DMS114 treated with DMSO at 0.1 percent for 48 hours (cell line): Measurements from ENCODE around the gene ACTL6B.
"Not testable (repeated sequence)": the region's sequence is repeated elsewhere in the genome, so short reads cannot be mapped to it uniquely, and the experiment has no call there.

Experiments
- DNase-seq: peaks from one replicate; lab custom pipeline; 2025; ENCODE audit not compliant: unreplicated experiment; lab: John Stamatoyannopoulos, UW

The ACTL6B gene

GRCh38 chr7:100671353-100672327 is 15.4 kb upstream of the ACTL6B start:
- DNase-seq = no peak

- DNase-seq = no peak
Measured at GRCh38 chr7:100670074-100670473, 13.8 kb upstream of the ACTL6B start.

GRCh38 chr7:100669106-100669505 is 12.9 kb upstream of the ACTL6B start:
- not testable (repeated sequence) for DNase-seq

GRCh38 chr7:100668069-100668449 is 11.8 kb upstream of the ACTL6B start:
- no peak for DNase-seq

GRCh38 chr7:100667331-100668068 is 11.3 kb upstream of the ACTL6B start:
- DNase-seq = no peak

- no peak for DNase-seq
Measured at GRCh38 chr7:100665168-100665726, 9.0 kb upstream of the ACTL6B start.

GRCh38 chr7:100662194-100662776 is 6.0 kb upstream of the ACTL6B start:
- not testable (repeated sequence) for DNase-seq

- DNase-seq = no peak
Measured at GRCh38 chr7:100654908-100655831, 1.1 kb downstream of the ACTL6B start.

- DNase-seq = no peak
Measured at GRCh38 chr7:100649826-100650565, 6.3 kb downstream of the ACTL6B start.

- DNase-seq = no peak
Measured at GRCh38 chr7:100642534-100642907, 13.7 kb downstream of the ACTL6B start.

- DNase-seq = no peak
Measured at GRCh38 chr7:100641860-100642533, 14.3 kb downstream of the ACTL6B start.

- no peak for DNase-seq
Measured at GRCh38 chr7:100641463-100641859, 14.8 kb downstream of the ACTL6B start, which contains the start of gene TFR2. TSS of gene TFR2 (minus strand) at chr7:100641552. CDS start at chr7:100641509, 43 bp downstream.

GRCh38 chr7:100640517-100641440 is 15.5 kb downstream of the ACTL6B start:
- no peak for DNase-seq

GRCh38 chr7:100639995-100640516 is 16.2 kb downstream of the ACTL6B start:
- no peak for DNase-seq

GRCh38 chr7:100632951-100633717 is 23.1 kb downstream of the ACTL6B start:
- DNase-seq = peak; percentile 18

- DNase-seq = no peak
Measured at GRCh38 chr7:100630066-100630465, 26.2 kb downstream of the ACTL6B start.
